ENCODE results near the gene ATP2C2.

DNA sequence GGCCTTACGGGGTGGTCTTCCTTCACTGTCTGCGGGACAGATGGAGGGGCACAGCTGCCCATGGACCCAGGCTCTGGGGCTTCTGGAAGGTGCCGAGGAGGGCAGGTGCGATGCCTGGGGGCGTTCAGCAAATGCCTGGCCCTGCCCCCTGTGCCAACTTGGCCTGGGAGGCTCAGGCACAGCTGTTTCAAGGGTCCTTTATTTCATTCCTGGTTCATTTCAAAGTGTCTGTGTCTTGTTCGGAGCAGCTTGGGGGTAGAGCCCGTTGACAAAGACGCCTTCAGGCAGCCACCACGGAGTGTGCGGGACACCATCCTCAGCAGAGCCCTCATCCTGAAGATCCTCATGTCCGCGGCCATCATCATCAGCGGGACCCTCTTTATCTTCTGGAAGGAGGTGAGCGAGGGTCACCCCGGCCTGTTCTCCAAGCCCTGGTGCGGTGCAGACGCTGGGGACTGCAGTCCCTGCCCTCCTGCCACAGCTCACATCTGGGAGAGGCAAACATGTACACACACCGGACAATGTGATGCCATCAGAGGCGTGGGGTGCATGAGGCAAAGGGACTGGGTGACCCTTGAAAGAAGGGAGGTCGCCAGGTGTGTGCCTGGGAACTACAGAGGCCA lies 92.2 kb downstream of the ATP2C2 start:
- TF ChIP-seq EP300 (IDR thresholded peaks at IDR 0.05) (no peak), POLR2AphosphoS5 (IDR thresholded peaks at IDR 0.05) (no peak)
- TF ChIP-seq, protein P1, sequence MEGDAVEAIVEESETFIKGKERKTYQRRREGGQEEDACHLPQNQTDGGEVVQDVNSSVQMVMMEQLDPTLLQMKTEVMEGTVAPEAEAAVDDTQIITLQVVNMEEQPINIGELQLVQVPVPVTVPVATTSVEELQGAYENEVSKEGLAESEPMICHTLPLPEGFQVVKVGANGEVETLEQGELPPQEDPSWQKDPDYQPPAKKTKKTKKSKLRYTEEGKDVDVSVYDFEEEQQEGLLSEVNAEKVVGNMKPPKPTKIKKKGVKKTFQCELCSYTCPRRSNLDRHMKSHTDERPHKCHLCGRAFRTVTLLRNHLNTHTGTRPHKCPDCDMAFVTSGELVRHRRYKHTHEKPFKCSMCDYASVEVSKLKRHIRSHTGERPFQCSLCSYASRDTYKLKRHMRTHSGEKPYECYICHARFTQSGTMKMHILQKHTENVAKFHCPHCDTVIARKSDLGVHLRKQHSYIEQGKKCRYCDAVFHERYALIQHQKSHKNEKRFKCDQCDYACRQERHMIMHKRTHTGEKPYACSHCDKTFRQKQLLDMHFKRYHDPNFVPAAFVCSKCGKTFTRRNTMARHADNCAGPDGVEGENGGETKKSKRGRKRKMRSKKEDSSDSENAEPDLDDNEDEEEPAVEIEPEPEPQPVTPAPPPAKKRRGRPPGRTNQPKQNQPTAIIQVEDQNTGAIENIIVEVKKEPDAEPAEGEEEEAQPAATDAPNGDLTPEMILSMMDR (IDR thresholded peaks at IDR 0.05): no peak
